ENCODE results near the gene PLD4.
"Not testable (repeated sequence)": the region's sequence is repeated elsewhere in the genome, so short reads cannot be mapped to it uniquely, and the experiment has no call there.

Gene PLD4

DNA sequence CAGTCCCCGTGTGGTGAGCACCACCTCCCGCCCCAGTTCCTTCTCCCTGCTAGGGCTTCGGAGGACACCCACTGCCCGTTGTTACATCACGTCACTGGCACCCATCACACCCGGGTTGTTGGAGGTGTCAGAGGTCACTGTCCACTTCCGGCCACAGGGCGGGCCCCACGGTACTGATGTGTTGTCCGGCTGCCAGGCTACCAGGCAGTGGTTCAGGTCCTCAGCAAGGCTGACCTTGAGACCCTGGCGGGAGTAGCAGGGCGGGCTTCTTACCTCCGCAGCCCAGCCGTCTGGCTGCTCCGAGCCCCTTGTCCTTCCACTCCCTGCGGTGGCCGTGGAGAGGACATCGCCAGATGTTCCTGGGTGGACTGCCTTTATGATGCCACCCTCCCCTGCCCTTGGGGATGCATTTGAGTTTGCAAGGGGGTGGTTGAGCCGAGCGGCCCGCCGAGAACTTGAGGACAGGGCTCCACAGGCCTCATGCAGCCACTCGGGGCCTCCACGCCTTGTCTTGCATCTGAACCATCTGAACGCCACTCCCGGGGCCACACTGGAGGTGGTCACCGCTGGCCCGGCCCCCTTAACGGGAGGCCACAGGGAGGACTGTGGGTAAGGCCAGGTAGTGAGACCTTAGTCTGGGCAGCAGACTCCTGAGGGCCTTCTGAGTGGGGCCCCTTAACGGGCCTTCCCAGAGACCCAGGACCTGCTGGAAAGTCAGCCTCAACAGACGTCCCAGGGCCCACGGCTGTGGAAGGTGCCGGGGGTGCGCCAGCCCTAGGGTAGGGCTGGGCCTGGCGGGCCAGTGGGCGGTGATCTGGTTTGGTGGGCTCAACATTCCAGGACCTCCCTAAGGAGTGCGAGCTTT is 27.1 kb upstream of the PLD4 start:
- TF ChIP-seq, protein P1, sequence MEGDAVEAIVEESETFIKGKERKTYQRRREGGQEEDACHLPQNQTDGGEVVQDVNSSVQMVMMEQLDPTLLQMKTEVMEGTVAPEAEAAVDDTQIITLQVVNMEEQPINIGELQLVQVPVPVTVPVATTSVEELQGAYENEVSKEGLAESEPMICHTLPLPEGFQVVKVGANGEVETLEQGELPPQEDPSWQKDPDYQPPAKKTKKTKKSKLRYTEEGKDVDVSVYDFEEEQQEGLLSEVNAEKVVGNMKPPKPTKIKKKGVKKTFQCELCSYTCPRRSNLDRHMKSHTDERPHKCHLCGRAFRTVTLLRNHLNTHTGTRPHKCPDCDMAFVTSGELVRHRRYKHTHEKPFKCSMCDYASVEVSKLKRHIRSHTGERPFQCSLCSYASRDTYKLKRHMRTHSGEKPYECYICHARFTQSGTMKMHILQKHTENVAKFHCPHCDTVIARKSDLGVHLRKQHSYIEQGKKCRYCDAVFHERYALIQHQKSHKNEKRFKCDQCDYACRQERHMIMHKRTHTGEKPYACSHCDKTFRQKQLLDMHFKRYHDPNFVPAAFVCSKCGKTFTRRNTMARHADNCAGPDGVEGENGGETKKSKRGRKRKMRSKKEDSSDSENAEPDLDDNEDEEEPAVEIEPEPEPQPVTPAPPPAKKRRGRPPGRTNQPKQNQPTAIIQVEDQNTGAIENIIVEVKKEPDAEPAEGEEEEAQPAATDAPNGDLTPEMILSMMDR (IDR thresholded peaks at IDR 0.05; ENCODE audit: insufficient read depth, low read depth, low read length, missing control alignments), result no peak
- DNase-seq (ENCODE audit: low read depth), result no peak
- H3K4me3 ChIP-seq (ENCODE audit: low read length), result no peak overlapping the region

DNA sequence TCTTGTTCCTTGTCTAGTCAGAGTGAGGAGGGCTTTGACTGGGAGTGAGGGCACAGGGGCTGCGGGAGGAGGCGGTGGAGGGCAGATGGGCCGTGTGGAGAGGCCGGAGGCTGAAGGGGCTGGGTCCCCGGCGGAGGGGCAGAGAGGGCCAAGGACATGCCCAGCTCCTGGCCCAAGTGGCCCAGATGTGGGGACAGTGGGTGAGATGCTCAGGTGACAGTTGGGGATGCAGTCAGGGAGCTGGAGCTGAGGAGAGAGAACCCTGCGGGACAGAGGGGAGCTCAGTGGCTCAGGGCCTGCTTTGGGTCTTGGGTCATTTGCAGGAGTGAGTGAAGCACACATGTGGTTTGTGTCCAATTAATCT is 26.5 kb upstream of the PLD4 start:
- DNase-seq (ENCODE audit: low read depth), result no peak
- H3K4me3 ChIP-seq (ENCODE audit: low read length), result no peak overlapping the region
- TF ChIP-seq, protein P1 (IDR thresholded peaks at IDR 0.05; ENCODE audit: insufficient read depth, low read depth, low read length, missing control alignments), result no peak

- no peak for DNase-seq (ENCODE audit: low read depth)
- H3K4me3 ChIP-seq (ENCODE audit: low read length), result no peak overlapping the region
- TF ChIP-seq, protein P1 (IDR thresholded peaks at IDR 0.05; ENCODE audit: insufficient read depth, low read depth, low read length, missing control alignments), result no peak
These were observed 25.7 kb upstream of the PLD4 start for GRCh38 chr14:104898870-104899510.

GRCh38 chr14:104899781-104900180 is 24.9 kb upstream of the PLD4 start:
- DNase-seq (ENCODE audit: low read depth), result no peak
- TF ChIP-seq, protein P1 (IDR thresholded peaks at IDR 0.05; ENCODE audit: insufficient read depth, low read depth, low read length, missing control alignments), result no peak
- no peak overlapping the region for H3K4me3 ChIP-seq (ENCODE audit: low read length)

GRCh38 chr14:104900639-104901512 is 23.8 kb upstream of the PLD4 start:
- TF ChIP-seq, protein P1 (IDR thresholded peaks at IDR 0.05; ENCODE audit: insufficient read depth, low read depth, low read length, missing control alignments), result no peak

DNA sequence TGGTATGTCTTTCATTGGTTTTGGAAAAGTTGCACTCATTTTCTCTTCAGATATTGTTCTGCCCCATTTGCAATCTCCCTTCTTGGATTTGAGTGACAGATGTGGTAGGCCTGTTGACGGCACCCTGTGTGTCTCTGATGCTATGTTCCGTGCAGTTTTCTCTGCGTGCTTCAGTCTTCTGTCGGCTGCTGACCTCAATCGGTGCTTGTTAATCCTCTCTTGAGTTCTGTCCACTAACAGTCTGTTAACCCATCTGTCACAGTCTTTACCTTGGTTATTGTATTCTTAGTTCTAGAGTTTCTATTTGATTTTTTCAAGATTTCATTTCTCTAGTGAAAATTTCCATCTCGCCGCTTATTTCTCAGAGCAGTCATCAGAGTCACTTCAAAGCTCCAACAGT is 20.7 kb upstream of the PLD4 start:
- H3K4me3 ChIP-seq (ENCODE audit: low read length), result no peak overlapping the region
- TF ChIP-seq, protein P1 (IDR thresholded peaks at IDR 0.05; ENCODE audit: insufficient read depth, low read depth, low read length, missing control alignments), result no peak
- no peak for DNase-seq (ENCODE audit: low read depth)

More at GRCh38 chr14:104900639-104901512, 23.8 kb upstream of the PLD4 start:
- no peak overlapping the region for H3K4me3 ChIP-seq (ENCODE audit: low read length)
- no peak for DNase-seq (ENCODE audit: low read depth)

DNA sequence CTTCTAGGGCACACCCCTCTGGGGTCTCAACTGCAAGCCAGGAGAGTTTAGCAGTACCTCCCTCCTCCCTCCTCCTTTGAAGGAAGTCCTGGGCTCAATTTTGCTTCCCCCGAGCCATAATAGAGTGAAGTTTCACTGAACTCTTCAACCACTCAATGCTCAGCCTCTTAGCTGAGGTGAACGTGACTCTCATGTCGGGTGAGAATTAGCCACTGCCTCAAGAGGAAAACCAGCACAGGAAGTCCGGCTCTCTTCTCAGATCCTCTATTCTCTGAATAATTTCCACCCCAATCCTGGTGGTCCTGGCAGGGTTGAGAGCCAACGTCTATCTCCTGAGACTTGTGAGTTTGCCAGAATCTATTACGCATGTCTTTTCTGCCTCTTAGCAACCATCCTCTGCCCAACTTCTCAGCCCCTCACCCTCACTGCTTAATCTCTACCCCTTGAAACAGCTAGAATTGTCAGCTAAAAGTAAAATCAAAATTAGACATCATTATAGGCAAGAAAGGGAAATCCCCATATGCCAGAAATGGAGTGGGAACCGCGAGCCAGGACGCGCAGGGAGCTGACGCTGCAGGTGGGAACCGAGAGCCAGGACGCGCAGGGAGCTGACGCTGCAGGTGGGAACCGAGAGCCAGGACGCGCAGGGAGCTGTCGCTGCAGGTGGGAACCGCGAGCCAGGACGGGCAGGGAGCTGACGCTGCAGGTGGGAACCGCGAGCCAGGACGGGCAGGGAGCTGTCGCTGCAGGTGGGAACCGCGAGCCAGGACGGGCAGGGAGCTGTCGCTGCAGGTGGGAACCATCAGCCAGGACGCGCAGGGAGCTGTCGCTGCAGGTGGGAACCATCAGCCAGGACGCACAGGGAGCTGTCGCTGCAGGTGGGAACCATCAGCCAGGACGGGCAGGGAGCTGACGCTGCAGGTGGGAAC is 19.8 kb upstream of the PLD4 start:
- not testable (repeated sequence) for DNase-seq (ENCODE audit: low read depth); H3K4me3 ChIP-seq (ENCODE audit: low read length)

GRCh38 chr14:104905579-104905933 is 19.1 kb upstream of the PLD4 start:
- DNase-seq (ENCODE audit: low read depth); H3K4me3 ChIP-seq (ENCODE audit: low read length): not testable (repeated sequence)
